Astrocyte (in vitro differentiated cells and primary cell): ENCODE data around the gene TRIP10. TPM values are rescaled to one million over a fixed set of nuclear protein-coding genes. Genes with fewer than 3 reads are reported as not detected.

Source experiments
- DNase-seq: peaks from one replicate; pipeline ENCODE4 v3.0.0-alpha.2; 2010; ENCODE audit warnings: low read depth
- FAIRE-seq: peaks from 2 replicates; lab custom pipeline; 2011; peaks lifted over from hg19 to GRCh38; lab: Jason Lieb, UNC
- H2AFZ ChIP-seq: 2 replicates; pipeline ENCODE4 v1.6.0; 2012; ENCODE audit warnings: low read depth, low read length, inconsistent platforms
- H3K27ac ChIP-seq: 2 replicates; pipeline ENCODE4 v1.5.1; 2011; ENCODE audit warnings: low read depth, low read length, inconsistent platforms
- H3K27me3 ChIP-seq: 2 replicates; pipeline ENCODE4 v1.6.0; 2011; ENCODE audit warnings: low read length, inconsistent platforms; ENCODE audit not compliant: insufficient read depth
- H3K36me3 ChIP-seq: 2 replicates; pipeline ENCODE4 v1.5.1; 2011; ENCODE audit warnings: low read length, inconsistent platforms; ENCODE audit not compliant: insufficient read depth
- H3K4me1 ChIP-seq: 2 replicates; pipeline ENCODE4 v1.5.1; 2011; ENCODE audit warnings: low read length, inconsistent platforms; ENCODE audit not compliant: insufficient read depth
- H3K4me2 ChIP-seq: 2 replicates; pipeline ENCODE4 v1.6.0; 2012; ENCODE audit warnings: low read length, inconsistent platforms
- H3K4me3 ChIP-seq: 2 replicates; pipeline ENCODE4 v1.5.1; 2011; ENCODE audit warnings: low read depth, mild to moderate bottlenecking, low read length, inconsistent platforms; ENCODE audit not compliant: insufficient read depth
- H3K79me2 ChIP-seq: 2 replicates; pipeline ENCODE4 v1.6.0; 2012; ENCODE audit warnings: mild to moderate bottlenecking, low read length, inconsistent platforms; ENCODE audit not compliant: insufficient read depth
- H3K9ac ChIP-seq: 2 replicates; pipeline ENCODE4 v1.6.0; 2012; ENCODE audit warnings: mild to moderate bottlenecking, low read length, inconsistent platforms
- H3K9me3 ChIP-seq: 2 replicates; pipeline ENCODE4 v1.5.1; 2012; ENCODE audit warnings: low read depth, mild to moderate bottlenecking, low read length, inconsistent platforms; ENCODE audit not compliant: insufficient read depth
- H4K20me1 ChIP-seq: 2 replicates; pipeline ENCODE4 v1.6.0; 2012; ENCODE audit warnings: low read length, inconsistent platforms; ENCODE audit not compliant: insufficient read depth
- H3K27ac Mint-ChIP-seq: one replicate; pipeline ENCODE4 v1.8.0; 2021; ENCODE audit warnings: mild to moderate bottlenecking, mixed read lengths; ENCODE audit not compliant: unreplicated experiment
- H3K27me3 Mint-ChIP-seq: one replicate; pipeline ENCODE4 v1.8.0; 2021; ENCODE audit warnings: low read depth, mixed read lengths; ENCODE audit not compliant: unreplicated experiment
- H3K36me3 Mint-ChIP-seq: one replicate; pipeline ENCODE4 v1.8.0; 2021; ENCODE audit warnings: low read depth, mixed read lengths; ENCODE audit not compliant: unreplicated experiment
- H3K4me1 Mint-ChIP-seq: one replicate; pipeline ENCODE4 v1.8.0; 2021; ENCODE audit warnings: low read depth, mixed read lengths; ENCODE audit not compliant: unreplicated experiment
- H3K4me3 Mint-ChIP-seq: one replicate; pipeline ENCODE4 v1.8.0; 2021; ENCODE audit warnings: mild to moderate bottlenecking, moderate library complexity, mixed read lengths; ENCODE audit not compliant: unreplicated experiment
- H3K9me3 Mint-ChIP-seq: one replicate; pipeline ENCODE4 v1.8.0; 2021; ENCODE audit warnings: mild to moderate bottlenecking, mixed read lengths; ENCODE audit not compliant: unreplicated experiment
- CTCF ChIP-seq: IDR thresholded peaks from 2 replicates; pipeline ENCODE4 v1.5.1; 2011; ENCODE audit warnings: low read depth, mild to moderate bottlenecking, inconsistent platforms, low read length, moderate library complexity; ENCODE audit not compliant: insufficient read depth
- EZH2 ChIP-seq: IDR thresholded peaks from 2 replicates; pipeline ENCODE4 v1.6.1; 2012; ENCODE audit warnings: mild to moderate bottlenecking, low read length, inconsistent platforms; ENCODE audit not compliant: insufficient read depth
- total RNA-seq: library from RNA; stranded (reverse); gene quantifications from 2 replicates; pipeline ENCODE4 v1.2.1, GENCODE V29; 2021

The TRIP10 gene
- total RNA-seq, 1 donor from 2014 or later = 41.4 TPM

- Mint-ChIP-seq H3K27me3 (peaks cover 8% of the 10 kb centered on the region), H3K9me3 (peaks cover 3% of the 10 kb centered on the region), H3K4me1 (peaks cover 2% of the 10 kb centered on the region), H3K4me3 (no peak overlapping the region), H3K27ac (no peak overlapping the region), H3K36me3 (peaks cover 2% of the 10 kb centered on the region)
- DNase-seq (peak; percentile 11), FAIRE-seq (no peak)
- Histone ChIP-seq H3K4me2 (no peak overlapping the region), H3K36me3 (no peaks in the 10 kb centered on the region), H3K79me2 (no peaks in the 10 kb centered on the region), H3K27me3 (no peaks in the 10 kb centered on the region), H3K4me1 (no peaks in the 10 kb centered on the region), H3K27ac (no peak overlapping the region), H3K9ac (no peak overlapping the region), H4K20me1 (no peaks in the 10 kb centered on the region), H2AFZ (no peak overlapping the region), H3K9me3 (no peaks in the 10 kb centered on the region), H3K4me3 (no peak overlapping the region)
- TF ChIP-seq EZH2 = no peak
- no peak for TF ChIP-seq CTCF
These were observed 15.7 kb upstream of the TRIP10 start for GRCh38 chr19:6723738-6724137.

- no peak for FAIRE-seq
- Histone ChIP-seq H3K9ac (no peak overlapping the region), H3K4me3 (no peak overlapping the region), H3K79me2 (no peaks in the 10 kb centered on the region), H3K36me3 (no peaks in the 10 kb centered on the region), H3K27ac (no peak overlapping the region), H3K4me1 (no peaks in the 10 kb centered on the region), H3K4me2 (no peak overlapping the region), H3K9me3 (no peaks in the 10 kb centered on the region), H2AFZ (no peak overlapping the region), H4K20me1 (no peaks in the 10 kb centered on the region), H3K27me3 (no peaks in the 10 kb centered on the region)
- no peak for TF ChIP-seq EZH2
- no peak for TF ChIP-seq CTCF
- peaks cover 5% of the 10 kb centered on the region for H3K36me3 Mint-ChIP-seq
- peaks cover under 1% of the 10 kb centered on the region for H3K9me3 Mint-ChIP-seq
- DNase-seq = no peak
- peaks cover 3% of the 10 kb centered on the region for H3K27me3 Mint-ChIP-seq
- H3K4me3 Mint-ChIP-seq = no peak overlapping the region
- H3K27ac Mint-ChIP-seq = no peak overlapping the region
- H3K4me1 Mint-ChIP-seq = peaks cover 2% of the 10 kb centered on the region
These were observed 14.6 kb upstream of the TRIP10 start for GRCh38 chr19:6724631-6725492.
